Heart left ventricle (tissue), 13 donors: ENCODE results near the gene TUBE1.

ENCODE experiments used
- POLR2A ChIP-seq, 2 donors: fragments of 450-650 bp; IDR thresholded peaks; one replicate each; pipeline ENCODE4 v1.6.1; 2017; ENCODE audit warnings: antibody characterized with exemption in 2 of 2, mild to moderate bottlenecking in 2 of 2, moderate library complexity in 2 of 2
- TF ChIP-seq, protein P1 (sequence below), 12 donors: fragments of 200-600 bp; sonication (generic) in 4 of 12; IDR thresholded peaks; one replicate each; pipeline versions ENCODE4 v1.5.0 to v1.8.0; 2018 to 2022; ENCODE audit warnings: antibody characterized with exemption in 12 of 12, mild to moderate bottlenecking in 5 of 12
- donor health status: ischemic (EF 13 %, LVEDD 7.1; RV severe dilation, severe dysfunction).
- donor health status: DM: no; HTN: yes; CAD: no.
- donor health status: DM: no; HTN: no; CAD: no.
- donor health status: ischemic (EF 25% LVEDD 6.9; RV normal size, moderate dysfunction).
- donor health status: ischemic (EF 25% LVEDD 5.7; RV mildly dilated, moderate dysfunction).
- donor health status: ischemic (EF 35%, LVEDD 5.7; RV mildly dilated, moderate dysfunction).
- donor health status: nonischemic (EF 11% LVEDD 7.7; RV severe dilation, severe dysfunction).
- donor health status: DM: yes; HTN: yes; CAD: no.
- donor health status: PGD.
- donor health status: ischemic (EF 29% LVEDD 5.4; RV normal size, mild dysfunction).
- donor health status: nonischemic (EF 23%, LVEDD 6.1; RV moderate dilation, normal function).

DNA sequence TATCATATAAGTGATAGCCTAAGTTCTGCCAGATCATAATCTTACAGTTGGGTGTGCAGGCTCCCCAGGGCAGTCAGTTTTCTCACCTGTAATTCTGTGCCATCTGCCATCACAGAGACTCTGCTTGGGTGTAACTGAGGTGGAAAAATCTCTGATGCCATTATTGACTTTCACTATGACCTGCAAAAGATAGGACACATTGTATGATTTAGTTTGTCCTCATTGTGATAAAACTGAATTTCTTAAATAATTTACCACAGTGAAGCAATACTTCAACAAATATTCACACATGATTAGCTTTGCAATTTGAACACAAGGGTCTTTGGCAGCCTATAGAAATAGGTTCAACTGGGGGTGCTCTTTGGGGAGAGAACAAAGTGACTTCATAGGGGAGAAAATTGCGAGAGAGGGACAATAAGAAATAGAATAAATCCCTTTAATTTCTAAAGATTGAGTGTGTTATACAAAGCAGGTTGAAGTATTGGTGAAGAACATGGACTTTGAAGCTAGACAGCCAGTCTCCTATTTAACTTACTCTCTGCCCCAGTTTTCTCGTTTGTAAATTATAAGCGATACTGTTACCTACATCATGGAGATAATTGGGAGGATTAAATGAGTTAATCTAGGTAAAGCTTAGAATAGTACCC is 27.4 kb upstream of the TUBE1 start:
- TF ChIP-seq, protein P1, sequence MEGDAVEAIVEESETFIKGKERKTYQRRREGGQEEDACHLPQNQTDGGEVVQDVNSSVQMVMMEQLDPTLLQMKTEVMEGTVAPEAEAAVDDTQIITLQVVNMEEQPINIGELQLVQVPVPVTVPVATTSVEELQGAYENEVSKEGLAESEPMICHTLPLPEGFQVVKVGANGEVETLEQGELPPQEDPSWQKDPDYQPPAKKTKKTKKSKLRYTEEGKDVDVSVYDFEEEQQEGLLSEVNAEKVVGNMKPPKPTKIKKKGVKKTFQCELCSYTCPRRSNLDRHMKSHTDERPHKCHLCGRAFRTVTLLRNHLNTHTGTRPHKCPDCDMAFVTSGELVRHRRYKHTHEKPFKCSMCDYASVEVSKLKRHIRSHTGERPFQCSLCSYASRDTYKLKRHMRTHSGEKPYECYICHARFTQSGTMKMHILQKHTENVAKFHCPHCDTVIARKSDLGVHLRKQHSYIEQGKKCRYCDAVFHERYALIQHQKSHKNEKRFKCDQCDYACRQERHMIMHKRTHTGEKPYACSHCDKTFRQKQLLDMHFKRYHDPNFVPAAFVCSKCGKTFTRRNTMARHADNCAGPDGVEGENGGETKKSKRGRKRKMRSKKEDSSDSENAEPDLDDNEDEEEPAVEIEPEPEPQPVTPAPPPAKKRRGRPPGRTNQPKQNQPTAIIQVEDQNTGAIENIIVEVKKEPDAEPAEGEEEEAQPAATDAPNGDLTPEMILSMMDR (IDR thresholded peaks at IDR 0.05): no peak
- TF ChIP-seq POLR2A (IDR thresholded peaks at IDR 0.05): no peak
